Caco-2 (cell line): Measurements from ENCODE around the gene CTNND2. TPM values are rescaled to one million over a fixed set of nuclear protein-coding genes. Genes with fewer than 3 reads are reported as not detected.

Experiments
- BruUV-seq: library from RNA; stranded (reverse); fragments of 400-500 nt; replicated peaks from 2 replicates; lab custom pipeline; 2021; lab: Mats Ljungman, UMichigan
- CTCF ChIA-PET: fragments of 300-600 bp; sonication (Branson Sonifier 250); formaldehyde crosslinking; loops from one replicate; lab custom pipeline; 2022; ENCODE audit warnings: antibody characterized with exemption; lab: Charles Lee
- POLR2A ChIA-PET: fragments of 300-600 bp; sonication (Branson Sonifier 250); formaldehyde crosslinking; loops from one replicate; lab custom pipeline; 2022; ENCODE audit warnings: antibody characterized with exemption; lab: Charles Lee
- DNase-seq, 2 experiments: peaks; one replicate each; pipeline versions ENCODE4 v3.0.0 to v3.0.0-alpha.2; 2020 to 2022
- H3K27me3 ChIP-seq: replicated peaks from 2 replicates; pipeline ENCODE4 v1.6.0; 2011; ENCODE audit warnings: low read length; ENCODE audit not compliant: control insufficient read depth, insufficient read depth
- H3K36me3 ChIP-seq: 2 replicates; pipeline ENCODE4 v1.5.1; 2011; ENCODE audit warnings: low read length; ENCODE audit not compliant: control insufficient read depth, insufficient read depth
- H3K4me1 ChIP-seq: fragments of 250-450 bp; sonication (Bioruptor Pico); 2 replicates; pipeline ENCODE4 v1.5.1; 2020; ENCODE audit warnings: mild to moderate bottlenecking
- H3K4me3 ChIP-seq: 2 replicates; pipeline ENCODE4 v1.5.1; 2011; ENCODE audit warnings: low read depth, mild to moderate bottlenecking, control low read depth, low read length
- H3K9me3 ChIP-seq: fragments of 250-450 bp; sonication (Bioruptor Pico); 2 replicates; pipeline ENCODE4 v1.5.1; 2020; ENCODE audit warnings: mild to moderate bottlenecking, moderate library complexity
- H3K27ac Mint-ChIP-seq: one replicate; pipeline ENCODE4 v1.8.0; 2022; ENCODE audit warnings: mixed read lengths; ENCODE audit not compliant: unreplicated experiment
- H3K27me3 Mint-ChIP-seq: one replicate; pipeline ENCODE4 v1.8.0; 2022; ENCODE audit warnings: mixed read lengths; ENCODE audit not compliant: insufficient read depth, unreplicated experiment
- H3K36me3 Mint-ChIP-seq: one replicate; pipeline ENCODE4 v1.8.0; 2022; ENCODE audit warnings: mild to moderate bottlenecking, mixed read lengths; ENCODE audit not compliant: insufficient read depth, unreplicated experiment
- H3K4me1 Mint-ChIP-seq: one replicate; pipeline ENCODE4 v1.8.0; 2022; ENCODE audit warnings: low read depth, mixed read lengths; ENCODE audit not compliant: unreplicated experiment
- H3K4me3 Mint-ChIP-seq: one replicate; pipeline ENCODE4 v1.8.0; 2022; ENCODE audit warnings: mild to moderate bottlenecking, moderate library complexity, mixed read lengths; ENCODE audit not compliant: unreplicated experiment
- H3K9me3 Mint-ChIP-seq: one replicate; pipeline ENCODE4 v1.8.0; 2022; ENCODE audit warnings: mixed read lengths; ENCODE audit not compliant: unreplicated experiment
- CTCF ChIP-seq, 2 experiments: fragments of 200-600 bp in 1 of 2; IDR thresholded peaks; 1 replicate in 1 of 2; 2 replicates in 1 of 2; pipeline versions ENCODE4 v1.5.1 to v1.8.0; 2011 to 2022; ENCODE audit warnings: antibody characterized with exemption in 1 of 2, control low read depth in 1 of 2, inconsistent platforms in 1 of 2, low read depth in 1 of 2, low read length in 1 of 2, mild to moderate bottlenecking in 1 of 2, moderate library complexity in 1 of 2; ENCODE audit not compliant: insufficient read depth in 1 of 2, severe bottlenecking in 1 of 2, unreplicated experiment in 1 of 2
- intact Hi-C: fragments of 100-400 bp; cut with micrococcal nuclease; formaldehyde crosslinking; loops from one replicate; pipeline ENCODE4 v1.10.0; 2022; ENCODE audit not compliant: unreplicated experiment
- total RNA-seq: library from RNA; stranded (reverse); gene quantifications from 2 replicates; pipeline ENCODE4 v1.2.3, GENCODE V29; 2022

CTNND2 gene
- total RNA-seq, 1 experiment from 2014 or later = 0.32 TPM

GRCh38 chr5:10981932-10982331 is 922.3 kb downstream of the CTNND2 start:
- intact Hi-C loops = no loop called here
- ChIA-PET CTCF (no interaction called here), POLR2A (no interaction called here)
- no peaks in the 10 kb centered on the region for H3K9me3 ChIP-seq
- no peaks in the 10 kb centered on the region for H3K9me3 Mint-ChIP-seq
- H3K36me3 Mint-ChIP-seq = no peaks in the 10 kb centered on the region
- BruUV-seq = no TSS peak
- no peaks in the 10 kb centered on the region for H3K36me3 ChIP-seq
- no peak for TF ChIP-seq CTCF (IDR thresholded peaks at IDR 0.05; ENCODE audit: insufficient read depth in 1 of 2, low read depth in 1 of 2, low read length in 1 of 2, severe bottlenecking in 1 of 2, unreplicated experiment in 1 of 2)
- no peak overlapping the region for H3K4me3 Mint-ChIP-seq
- no peaks in the 10 kb centered on the region for H3K27me3 ChIP-seq
- no peaks in the 10 kb centered on the region for H3K4me1 Mint-ChIP-seq
- H3K27me3 Mint-ChIP-seq = no peaks in the 10 kb centered on the region
- H3K4me1 ChIP-seq = no peaks in the 10 kb centered on the region
- no peak overlapping the region for H3K4me3 ChIP-seq
- H3K27ac Mint-ChIP-seq = no peak overlapping the region
- DNase-seq = no peak

GRCh38 chr5:10977011-10977410 is 927.2 kb downstream of the CTNND2 start:
- POLR2A ChIA-PET = no interaction called here
- BruUV-seq = no TSS peak
- Mint-ChIP-seq H3K4me1 (no peaks in the 10 kb centered on the region), H3K36me3 (no peaks in the 10 kb centered on the region), H3K9me3 (no peaks in the 10 kb centered on the region), H3K27ac (no peak overlapping the region), H3K4me3 (no peak overlapping the region), H3K27me3 (peaks cover 8% of the 10 kb centered on the region)
- intact Hi-C loops = no loop called here
- CTCF ChIA-PET = no interaction called here
- DNase-seq = no peak
- peaks cover 1% of the 10 kb centered on the region for H3K27me3 ChIP-seq
- no peaks in the 10 kb centered on the region for H3K4me1 ChIP-seq
- no peaks in the 10 kb centered on the region for H3K9me3 ChIP-seq
- no peak for TF ChIP-seq CTCF (IDR thresholded peaks at IDR 0.05; ENCODE audit: insufficient read depth in 1 of 2, low read depth in 1 of 2, low read length in 1 of 2, severe bottlenecking in 1 of 2, unreplicated experiment in 1 of 2)
- H3K36me3 ChIP-seq = no peaks in the 10 kb centered on the region
- no peak overlapping the region for H3K4me3 ChIP-seq

- Mint-ChIP-seq H3K27me3 (peaks cover 11% of the 10 kb centered on the region), H3K4me1 (no peaks in the 10 kb centered on the region), H3K36me3 (no peaks in the 10 kb centered on the region), H3K27ac (no peak overlapping the region), H3K9me3 (no peaks in the 10 kb centered on the region), H3K4me3 (no peak overlapping the region)
- H3K4me3 ChIP-seq = no peak overlapping the region
- intact Hi-C loops = no loop called here
- no peak for DNase-seq
- H3K4me1 ChIP-seq = no peaks in the 10 kb centered on the region
- BruUV-seq = no TSS peak
- no peaks in the 10 kb centered on the region for H3K36me3 ChIP-seq
- H3K27me3 ChIP-seq = peaks cover 1% of the 10 kb centered on the region
- H3K9me3 ChIP-seq = no peaks in the 10 kb centered on the region
- POLR2A ChIA-PET = no interaction called here
- TF ChIP-seq CTCF (IDR thresholded peaks at IDR 0.05; ENCODE audit: insufficient read depth in 1 of 2, low read depth in 1 of 2, low read length in 1 of 2, severe bottlenecking in 1 of 2, unreplicated experiment in 1 of 2) = no peak
- CTCF ChIA-PET = no interaction called here
These were observed 928.3 kb downstream of the CTNND2 start for GRCh38 chr5:10975945-10976344.
